Stimulated activated CD8-positive, alpha-beta memory T cell treated with anti-CD3 and anti-CD28 coated beads, Interleukin-15, amount 100 ng/mL, for 1 hour (primary cell): ENCODE data around the gene RPS4Y1.

Source experiments
- DNase-seq: peaks from one replicate; pipeline ENCODE4 v3.0.0-alpha.2; 2020; ENCODE audit warnings: low read depth

The RPS4Y1 gene

GRCh38 chrY:2883561-2883960 lies 42.2 kb downstream of the RPS4Y1 start:
- DNase-seq: no peak

GRCh38 chrY:2885880-2886279 lies 44.5 kb downstream of the RPS4Y1 start:
- DNase-seq: no peak

- DNase-seq: no peak
Observed at GRCh38 chrY:2887386-2887785, 46.0 kb downstream of the RPS4Y1 start.

GRCh38 chrY:2887955-2888354 lies 46.6 kb downstream of the RPS4Y1 start:
- DNase-seq: no peak

- no peak for DNase-seq
Observed at GRCh38 chrY:2893471-2893870, 52.1 kb downstream of the RPS4Y1 start.

GRCh38 chrY:2896050-2896449 lies 54.6 kb downstream of the RPS4Y1 start:
- no peak for DNase-seq

GRCh38 chrY:2907356-2907755 lies 66.0 kb downstream of the RPS4Y1 start:
- DNase-seq: no peak

GRCh38 chrY:2913066-2913815 lies 71.8 kb downstream of the RPS4Y1 start:
- no peak for DNase-seq
